GM23338 (cell line): Measurements from ENCODE around the gene SH3BP5. TPM values are rescaled to one million over a fixed set of nuclear protein-coding genes. Genes with fewer than 3 reads are reported as not detected.

ENCODE experiments used
- ATAC-seq: fragments of 200-7000 bp; cut with Tn5 transposase; 3 replicates; pipeline ENCODE4 v1.9.1; 2020
- DNase-seq: peaks from one replicate; pipeline ENCODE4 v3.0.0-alpha.2; 2015; ENCODE audit warnings: low spot score
- H2AFZ ChIP-seq: fragments of 200-600 bp; sonication (generic); 2 replicates; pipeline ENCODE4 v1.8.0; 2016; ENCODE audit warnings: antibody characterized with exemption, mild to moderate bottlenecking, moderate library complexity
- H3F3A ChIP-seq: fragments of 200-600 bp; sonication (generic); replicated peaks from 2 replicates; pipeline ENCODE4 v1.8.0; 2017; ENCODE audit warnings: antibody characterized with exemption, mixed run types, low read depth
- H3K27ac ChIP-seq: fragments of 200-600 bp; sonication (generic); 2 replicates; pipeline ENCODE4 v1.6.1; 2016; ENCODE audit warnings: low read depth
- H3K27me3 ChIP-seq: fragments of 200-600 bp; sonication (generic); 2 replicates; pipeline ENCODE4 v1.8.0; 2016; ENCODE audit warnings: mild to moderate bottlenecking, mixed run types, moderate library complexity; ENCODE audit not compliant: insufficient read depth
- H3K36me3 ChIP-seq: fragments of 200-600 bp; sonication (generic); 2 replicates; pipeline ENCODE4 v1.8.0; 2016; ENCODE audit warnings: mild to moderate bottlenecking; ENCODE audit not compliant: insufficient read depth
- H3K4me1 ChIP-seq: fragments of 200-600 bp; sonication (generic); 2 replicates; pipeline ENCODE4 v1.8.0; 2016; ENCODE audit warnings: mild to moderate bottlenecking, moderate library complexity; ENCODE audit not compliant: insufficient read depth
- H3K4me2 ChIP-seq: fragments of 200-600 bp; sonication (generic); 2 replicates; pipeline ENCODE4 v1.7.1; 2017; ENCODE audit warnings: mixed run types
- H3K4me3 ChIP-seq: fragments of 200-600 bp; sonication (generic); 2 replicates; pipeline ENCODE4 v1.6.1; 2016; ENCODE audit warnings: mixed run types
- H3K79me2 ChIP-seq: fragments of 200-600 bp; sonication (generic); replicated peaks from 2 replicates; pipeline ENCODE4 v1.8.0; 2017; ENCODE audit warnings: mild to moderate bottlenecking; ENCODE audit not compliant: insufficient read depth
- H3K9me2 ChIP-seq: fragments of 200-600 bp; sonication (generic); 2 replicates; pipeline ENCODE4 v1.8.0; 2017; ENCODE audit not compliant: insufficient read depth
- H4K20me1 ChIP-seq: fragments of 200-600 bp; sonication (generic); replicated peaks from 2 replicates; pipeline ENCODE4 v1.8.0; 2017; ENCODE audit warnings: mild to moderate bottlenecking; ENCODE audit not compliant: insufficient read depth
- H3K27ac Mint-ChIP-seq: 2 replicates; pipeline ENCODE4 v1.8.0; 2020; ENCODE audit warnings: inconsistent platforms, mild to moderate bottlenecking, moderate library complexity, mixed read lengths
- H3K27me3 Mint-ChIP-seq: 3 replicates; pipeline ENCODE4 v1.8.0; 2022; ENCODE audit warnings: low read depth, mild to moderate bottlenecking, moderate library complexity, mixed read lengths, inconsistent platforms; ENCODE audit not compliant: insufficient read depth, poor library complexity
- H3K36me3 Mint-ChIP-seq: 3 replicates; pipeline ENCODE4 v1.8.0; 2021; ENCODE audit warnings: low read depth, mild to moderate bottlenecking, inconsistent platforms, moderate library complexity, mixed read lengths
- H3K4me1 Mint-ChIP-seq: 3 replicates; pipeline ENCODE4 v1.8.0; 2020; ENCODE audit warnings: mild to moderate bottlenecking, inconsistent platforms, mixed read lengths
- H3K4me3 Mint-ChIP-seq: 3 replicates; pipeline ENCODE4 v1.8.0; 2021; ENCODE audit warnings: moderate library complexity, mild to moderate bottlenecking, inconsistent platforms, mixed read lengths
- H3K9me3 Mint-ChIP-seq: 3 replicates; pipeline ENCODE4 v1.8.0; 2020; ENCODE audit warnings: moderate library complexity, mild to moderate bottlenecking, inconsistent platforms, mixed read lengths
- CREB1 ChIP-seq: fragments of 250-450 bp; sonication (Bioruptor Pico); IDR thresholded peaks from 2 replicates; pipeline ENCODE4 v1.5.0; 2020; ENCODE audit warnings: low read depth, mild to moderate bottlenecking, moderate library complexity
- ETS1 ChIP-seq: IDR thresholded peaks from 2 replicates; pipeline ENCODE4 v1.6.1; 2016; ENCODE audit warnings: antibody characterized with exemption
- EZH2 ChIP-seq: fragments of 200-600 bp; sonication (generic); IDR thresholded peaks from one replicate; pipeline ENCODE4 v1.8.0; 2017; ENCODE audit warnings: antibody characterized with exemption, mild to moderate bottlenecking, low read depth; ENCODE audit not compliant: unreplicated experiment
- EZH2phosphoT487 ChIP-seq: fragments of 200-600 bp; sonication (generic); IDR thresholded peaks from one replicate; pipeline ENCODE4 v1.8.1; 2018; ENCODE audit warnings: antibody characterized with exemption; ENCODE audit not compliant: unreplicated experiment
- JUNB ChIP-seq: IDR thresholded peaks from one replicate; pipeline ENCODE4 v1.6.1; 2016; ENCODE audit warnings: antibody characterized with exemption; ENCODE audit not compliant: unreplicated experiment
- NANOG ChIP-seq: IDR thresholded peaks from 2 replicates; pipeline ENCODE4 v1.6.1; 2016; ENCODE audit warnings: antibody characterized with exemption, borderline replicate concordance
- POLR2AphosphoS5 ChIP-seq: IDR thresholded peaks from 2 replicates; pipeline ENCODE4 v1.6.1; 2016; ENCODE audit warnings: antibody characterized with exemption, low read depth
- STAT1 ChIP-seq: IDR thresholded peaks from one replicate; pipeline ENCODE4 v1.6.1; 2016; ENCODE audit warnings: antibody characterized with exemption; ENCODE audit not compliant: unreplicated experiment
- ZNF114 ChIP-seq: fragments of 250-450 bp; sonication (Bioruptor Pico); IDR thresholded peaks from 2 replicates; pipeline ENCODE4 v1.5.0; 2020; ENCODE audit warnings: mild to moderate bottlenecking, moderate library complexity
- ZNF331 ChIP-seq: fragments of 250-450 bp; sonication (Bioruptor Pico); IDR thresholded peaks from 2 replicates; pipeline ENCODE4 v1.5.0; 2020; ENCODE audit warnings: low read depth, mild to moderate bottlenecking, moderate library complexity
- polyA plus RNA-seq: library from polyadenylated mRNA; unstranded; fragments of >200 nt; fragmentation: Nextera tagmentation; extraction: Ambion mirVana; gene quantifications from 2 replicates; pipeline ENCODE4 v1.2.1, GENCODE V29; 2016
- total RNA-seq: library from RNA; depleted of rRNA; stranded (reverse); fragments of >200 nt; shearing (Covaris generic); gene quantifications from 2 replicates; pipeline ENCODE4 v1.2.3, GENCODE V29; 2014
- TF ChIP-seq, protein P1 (sequence below), 2 experiments: fragments of 200-600 bp in 1 of 2; sonication (generic) in 1 of 2; conservative IDR thresholded peaks; 2 replicates each; pipeline versions ENCODE4 v1.5.1 to v1.6.1; 2016 to 2017; ENCODE audit warnings: antibody characterized with exemption in 2 of 2, low read depth in 2 of 2, mild to moderate bottlenecking in 2 of 2, moderate library complexity in 1 of 2
- TF ChIP-seq, protein P2 (sequence below): fragments of 250-450 bp; sonication (Bioruptor Pico); IDR thresholded peaks from 2 replicates; pipeline ENCODE4 v1.5.0; 2020; ENCODE audit warnings: mild to moderate bottlenecking, moderate library complexity

Gene SH3BP5
- total and polyA plus RNA-seq, 2 experiments from 2014 or later, result 5.8 to 9.1 TPM

DNA sequence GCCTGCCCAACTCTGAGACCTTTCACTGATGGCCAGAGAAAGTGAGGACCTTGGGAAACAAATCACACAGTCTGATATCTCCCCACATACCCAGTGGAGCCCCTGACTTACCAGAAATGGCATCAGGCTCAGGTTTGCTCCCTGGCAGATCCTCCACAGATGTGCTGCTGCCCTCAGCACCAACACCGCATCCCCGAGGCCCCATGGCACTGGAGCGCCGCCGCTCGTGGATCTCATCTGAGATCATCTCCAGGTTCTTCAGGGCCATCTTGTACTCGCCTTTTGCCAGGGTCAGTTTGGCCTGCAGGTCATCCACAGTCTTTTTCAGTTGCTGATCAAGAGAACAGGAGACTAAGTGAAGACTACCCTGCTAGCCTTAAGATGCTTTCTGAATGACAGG is 73.7 kb downstream of the SH3BP5 start (continued):
- TF ChIP-seq NANOG (no peak), EZH2phosphoT487 (no peak), EZH2 (no peak), CREB1 (CRISPR knock-in tag) (no peak), JUNB (no peak), ZNF331 (CRISPR knock-in tag) (no peak), ETS1 (no peak), ZNF114 (no peak), POLR2AphosphoS5 (no peak), STAT1 (no peak)
- TF ChIP-seq, protein P1, sequence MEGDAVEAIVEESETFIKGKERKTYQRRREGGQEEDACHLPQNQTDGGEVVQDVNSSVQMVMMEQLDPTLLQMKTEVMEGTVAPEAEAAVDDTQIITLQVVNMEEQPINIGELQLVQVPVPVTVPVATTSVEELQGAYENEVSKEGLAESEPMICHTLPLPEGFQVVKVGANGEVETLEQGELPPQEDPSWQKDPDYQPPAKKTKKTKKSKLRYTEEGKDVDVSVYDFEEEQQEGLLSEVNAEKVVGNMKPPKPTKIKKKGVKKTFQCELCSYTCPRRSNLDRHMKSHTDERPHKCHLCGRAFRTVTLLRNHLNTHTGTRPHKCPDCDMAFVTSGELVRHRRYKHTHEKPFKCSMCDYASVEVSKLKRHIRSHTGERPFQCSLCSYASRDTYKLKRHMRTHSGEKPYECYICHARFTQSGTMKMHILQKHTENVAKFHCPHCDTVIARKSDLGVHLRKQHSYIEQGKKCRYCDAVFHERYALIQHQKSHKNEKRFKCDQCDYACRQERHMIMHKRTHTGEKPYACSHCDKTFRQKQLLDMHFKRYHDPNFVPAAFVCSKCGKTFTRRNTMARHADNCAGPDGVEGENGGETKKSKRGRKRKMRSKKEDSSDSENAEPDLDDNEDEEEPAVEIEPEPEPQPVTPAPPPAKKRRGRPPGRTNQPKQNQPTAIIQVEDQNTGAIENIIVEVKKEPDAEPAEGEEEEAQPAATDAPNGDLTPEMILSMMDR (conservative IDR thresholded peaks at IDR 0.05; ENCODE audit: low read depth in 2 of 2), result no peak

GRCh38 chr3:15256861-15257341 is 75.5 kb downstream of the SH3BP5 start:
- Histone ChIP-seq H3K79me2 (no peaks in the 10 kb centered on the region), H3K4me2 (no peak overlapping the region), H2AFZ (no peak overlapping the region), H3K27me3 (no peaks in the 10 kb centered on the region), H3K36me3 (peaks cover 12% of the 10 kb centered on the region; the same call in 1 of the 2 replicates), H3K4me3 (no peak overlapping the region), H3K27ac (no peak overlapping the region), H3K9me2 (peaks cover 3% of the 10 kb centered on the region; the same call in 1 of the 2 replicates), H4K20me1 (no peaks in the 10 kb centered on the region; the same call in 1 of the 2 replicates), H3F3A (no peaks in the 10 kb centered on the region), H3K4me1 (no peaks in the 10 kb centered on the region)
- DNase-seq, result no peak
- no peak overlapping the region for H3K4me3 Mint-ChIP-seq
- no peak for ATAC-seq
- peaks cover 5% of the 10 kb centered on the region for H3K27me3 Mint-ChIP-seq
- H3K27ac Mint-ChIP-seq, result no peak overlapping the region
- H3K36me3 Mint-ChIP-seq, result peaks cover 25% of the 10 kb centered on the region
- H3K4me1 Mint-ChIP-seq, result no peaks in the 10 kb centered on the region
- no peaks in the 10 kb centered on the region for H3K9me3 Mint-ChIP-seq
- TF ChIP-seq STAT1, result no peak
- TF ChIP-seq ZNF331 (CRISPR knock-in tag), result no peak
- no peak for TF ChIP-seq EZH2
- no peak for TF ChIP-seq NANOG
- TF ChIP-seq, protein P2, sequence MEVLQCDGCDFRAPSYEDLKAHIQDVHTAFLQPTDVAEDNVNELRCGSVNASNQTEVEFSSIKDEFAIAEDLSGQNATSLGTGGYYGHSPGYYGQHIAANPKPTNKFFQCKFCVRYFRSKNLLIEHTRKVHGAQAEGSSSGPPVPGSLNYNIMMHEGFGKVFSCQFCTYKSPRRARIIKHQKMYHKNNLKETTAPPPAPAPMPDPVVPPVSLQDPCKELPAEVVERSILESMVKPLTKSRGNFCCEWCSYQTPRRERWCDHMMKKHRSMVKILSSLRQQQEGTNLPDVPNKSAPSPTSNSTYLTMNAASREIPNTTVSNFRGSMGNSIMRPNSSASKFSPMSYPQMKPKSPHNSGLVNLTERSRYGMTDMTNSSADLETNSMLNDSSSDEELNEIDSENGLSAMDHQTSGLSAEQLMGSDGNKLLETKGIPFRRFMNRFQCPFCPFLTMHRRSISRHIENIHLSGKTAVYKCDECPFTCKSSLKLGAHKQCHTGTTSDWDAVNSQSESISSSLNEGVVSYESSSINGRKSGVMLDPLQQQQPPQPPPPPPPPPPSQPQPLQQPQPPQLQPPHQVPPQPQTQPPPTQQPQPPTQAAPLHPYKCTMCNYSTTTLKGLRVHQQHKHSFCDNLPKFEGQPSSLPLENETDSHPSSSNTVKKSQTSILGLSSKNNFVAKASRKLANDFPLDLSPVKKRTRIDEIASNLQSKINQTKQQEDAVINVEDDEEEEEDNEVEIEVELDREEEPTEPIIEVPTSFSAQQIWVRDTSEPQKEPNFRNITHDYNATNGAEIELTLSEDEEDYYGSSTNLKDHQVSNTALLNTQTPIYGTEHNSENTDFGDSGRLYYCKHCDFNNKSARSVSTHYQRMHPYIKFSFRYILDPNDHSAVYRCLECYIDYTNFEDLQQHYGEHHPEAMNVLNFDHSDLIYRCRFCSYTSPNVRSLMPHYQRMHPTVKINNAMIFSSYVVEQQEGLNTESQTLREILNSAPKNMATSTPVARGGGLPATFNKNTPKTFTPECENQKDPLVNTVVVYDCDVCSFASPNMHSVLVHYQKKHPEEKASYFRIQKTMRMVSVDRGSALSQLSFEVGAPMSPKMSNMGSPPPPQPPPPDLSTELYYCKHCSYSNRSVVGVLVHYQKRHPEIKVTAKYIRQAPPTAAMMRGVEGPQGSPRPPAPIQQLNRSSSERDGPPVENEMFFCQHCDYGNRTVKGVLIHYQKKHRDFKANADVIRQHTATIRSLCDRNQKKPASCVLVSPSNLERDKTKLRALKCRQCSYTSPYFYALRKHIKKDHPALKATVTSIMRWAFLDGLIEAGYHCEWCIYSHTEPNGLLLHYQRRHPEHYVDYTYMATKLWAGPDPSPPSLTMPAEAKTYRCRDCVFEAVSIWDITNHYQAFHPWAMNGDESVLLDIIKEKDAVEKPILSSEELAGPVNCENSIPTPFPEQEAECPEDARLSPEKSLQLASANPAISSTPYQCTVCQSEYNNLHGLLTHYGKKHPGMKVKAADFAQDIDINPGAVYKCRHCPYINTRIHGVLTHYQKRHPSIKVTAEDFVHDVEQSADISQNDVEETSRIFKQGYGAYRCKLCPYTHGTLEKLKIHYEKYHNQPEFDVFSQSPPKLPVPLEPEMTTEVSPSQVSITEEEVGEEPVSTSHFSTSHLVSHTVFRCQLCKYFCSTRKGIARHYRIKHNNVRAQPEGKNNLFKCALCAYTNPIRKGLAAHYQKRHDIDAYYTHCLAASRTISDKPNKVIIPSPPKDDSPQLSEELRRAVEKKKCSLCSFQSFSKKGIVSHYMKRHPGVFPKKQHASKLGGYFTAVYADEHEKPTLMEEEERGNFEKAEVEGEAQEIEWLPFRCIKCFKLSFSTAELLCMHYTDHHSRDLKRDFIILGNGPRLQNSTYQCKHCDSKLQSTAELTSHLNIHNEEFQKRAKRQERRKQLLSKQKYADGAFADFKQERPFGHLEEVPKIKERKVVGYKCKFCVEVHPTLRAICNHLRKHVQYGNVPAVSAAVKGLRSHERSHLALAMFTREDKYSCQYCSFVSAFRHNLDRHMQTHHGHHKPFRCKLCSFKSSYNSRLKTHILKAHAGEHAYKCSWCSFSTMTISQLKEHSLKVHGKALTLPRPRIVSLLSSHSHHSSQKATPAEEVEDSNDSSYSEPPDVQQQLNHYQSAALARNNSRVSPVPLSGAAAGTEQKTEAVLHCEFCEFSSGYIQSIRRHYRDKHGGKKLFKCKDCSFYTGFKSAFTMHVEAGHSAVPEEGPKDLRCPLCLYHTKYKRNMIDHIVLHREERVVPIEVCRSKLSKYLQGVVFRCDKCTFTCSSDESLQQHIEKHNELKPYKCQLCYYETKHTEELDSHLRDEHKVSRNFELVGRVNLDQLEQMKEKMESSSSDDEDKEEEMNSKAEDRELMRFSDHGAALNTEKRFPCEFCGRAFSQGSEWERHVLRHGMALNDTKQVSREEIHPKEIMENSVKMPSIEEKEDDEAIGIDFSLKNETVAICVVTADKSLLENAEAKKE (CRISPR knock-in tag), result no peak
- TF ChIP-seq JUNB, result no peak
- no peak for TF ChIP-seq ZNF114
- TF ChIP-seq, protein P1 (conservative IDR thresholded peaks at IDR 0.05; ENCODE audit: low read depth in 2 of 2), result no peak
- TF ChIP-seq CREB1 (CRISPR knock-in tag), result no peak
- no peak for TF ChIP-seq POLR2AphosphoS5
- TF ChIP-seq EZH2phosphoT487, result no peak
